NT2/D1 (cell line): ENCODE results near the gene RPH3AL.

Source experiments
- SUZ12 ChIP-seq: IDR thresholded peaks from 2 replicates; pipeline ENCODE4 v1.6.1; 2011; ENCODE audit not compliant: insufficient read length, insufficient read depth; ENCODE audit errors: extremely low read depth
- YY1 ChIP-seq: IDR thresholded peaks from 2 replicates; pipeline ENCODE4 v1.6.1; 2011; ENCODE audit not compliant: insufficient read length, insufficient read depth
- ZNF274 ChIP-seq: IDR thresholded peaks from 2 replicates; pipeline ENCODE4 v1.6.1; 2011; ENCODE audit warnings: mild to moderate bottlenecking, low read depth, low read length

- TF ChIP-seq YY1 (no peak), ZNF274 (no peak), SUZ12 (no peak)
Measured at GRCh38 chr17:236641-237405, 115.8 kb downstream of the RPH3AL start.
